Fibroblast of skin of left quadriceps (primary cell): ENCODE measurements around the gene TSPAN4.

Experiments used
- DNase-seq, 2 experiments: peaks; one replicate each; pipeline ENCODE4 v3.0.0-alpha.2; 2013; ENCODE audit warnings: low read depth in 2 of 2

The TSPAN4 gene

GRCh38 chr11:889257-889656, 46.6 kb downstream of the TSPAN4 start:
- no peak for DNase-seq

GRCh38 chr11:889687-890475, 47.2 kb downstream of the TSPAN4 start:
- DNase-seq, result no peak

GRCh38 chr11:890794-891540, 48.3 kb downstream of the TSPAN4 start:
- DNase-seq, result no peak

- DNase-seq, result no peak
Measured at GRCh38 chr11:893008-893654, 50.5 kb downstream of the TSPAN4 start.

- no peak for DNase-seq
Measured at GRCh38 chr11:894575-895201, 52.0 kb downstream of the TSPAN4 start.

- no peak for DNase-seq
Measured at GRCh38 chr11:895331-896110, 52.9 kb downstream of the TSPAN4 start.

GRCh38 chr11:897253-898142, 54.8 kb downstream of the TSPAN4 start:
- no peak for DNase-seq

- no peak for DNase-seq
Measured at GRCh38 chr11:898143-898511, 55.5 kb downstream of the TSPAN4 start.

GRCh38 chr11:898540-899190, 56.0 kb downstream of the TSPAN4 start:
- no peak for DNase-seq

- DNase-seq, result no peak
Measured at GRCh38 chr11:899724-900123, 57.1 kb downstream of the TSPAN4 start.

GRCh38 chr11:900545-900944, 57.9 kb downstream of the TSPAN4 start:
- DNase-seq, result no peak

- no peak for DNase-seq
Measured at GRCh38 chr11:901452-902061, 58.9 kb downstream of the TSPAN4 start.

GRCh38 chr11:904380-904779, 61.7 kb downstream of the TSPAN4 start:
- DNase-seq, result no peak

GRCh38 chr11:905952-906351, 63.3 kb downstream of the TSPAN4 start:
- DNase-seq, result no peak

GRCh38 chr11:907668-908067, 65.0 kb downstream of the TSPAN4 start:
- DNase-seq, result no peak

- DNase-seq, result no peak
Measured at GRCh38 chr11:908273-908672, 65.6 kb downstream of the TSPAN4 start.

GRCh38 chr11:909406-909805, 66.8 kb downstream of the TSPAN4 start:
- no peak for DNase-seq

GRCh38 chr11:910044-910588, 67.5 kb downstream of the TSPAN4 start:
- no peak for DNase-seq

GRCh38 chr11:910589-911030, 68.0 kb downstream of the TSPAN4 start, which contains the start of gene CHID1:
Gene CHID1, minus strand, starts transcription at chr11:910810. Its CDS starts 5,994 bp downstream, at chr11:904816.
- peak; percentile 45 to 48 for DNase-seq
